Gastroesophageal sphincter (tissue), 4 donors: ENCODE data around the gene CBARP. TPM values are rescaled to one million over a fixed set of nuclear protein-coding genes. Genes with fewer than 3 reads are reported as not detected.
A peak's percentile ranks its signal among the peaks of the same experiment; 100 is the strongest.

Experiments used
- ATAC-seq: fragments of 150-250 bp; one replicate; pipeline ENCODE4 v1.9.1; 2016; ENCODE audit warnings: mild to moderate bottlenecking, moderate library complexity
- H3K27ac ChIP-seq, 4 donors: fragments of 200-600 bp; sonication (generic) in 3 of 4; 1 replicate in 3 of 4; 2 replicates in 1 of 4; pipeline ENCODE4 v1.5.1; 2016 to 2019
- H3K27me3 ChIP-seq: fragments of 200-600 bp; sonication (generic); one replicate; pipeline ENCODE4 v1.5.1; 2019
- H3K36me3 ChIP-seq, 2 donors: fragments of 200-600 bp; sonication (generic); one replicate each; pipeline ENCODE4 v1.5.1; 2019; ENCODE audit warnings: control low read depth in 1 of 2
- H3K4me1 ChIP-seq, 3 donors: fragments of 200-600 bp; sonication (generic); 1 replicate in 2 of 3; 2 replicates in 1 of 3; pipeline ENCODE4 v1.5.1; 2016 to 2019; ENCODE audit warnings: control low read depth in 2 of 3
- H3K4me3 ChIP-seq, 2 donors: fragments of 200-600 bp; sonication (generic); one replicate each; pipeline ENCODE4 v1.5.1; 2019; ENCODE audit warnings: mild to moderate bottlenecking in 1 of 2, moderate library complexity in 1 of 2
- H3K9me3 ChIP-seq, 3 donors: fragments of 200-600 bp; sonication (generic); one replicate each; pipeline ENCODE4 v1.5.1; 2017 to 2019; ENCODE audit warnings: control low read depth in 2 of 3
- EP300 ChIP-seq: sonication (generic); formaldehyde crosslinking; IDR thresholded peaks from one replicate; pipeline ENCODE4 v1.6.1; 2017; ENCODE audit warnings: antibody characterized with exemption, mild to moderate bottlenecking
- POLR2A ChIP-seq, 2 donors: fragments of 450-650 bp; IDR thresholded peaks; one replicate each; pipeline ENCODE4 v1.6.1; 2017; ENCODE audit warnings: antibody characterized with exemption in 2 of 2, mild to moderate bottlenecking in 2 of 2, moderate library complexity in 1 of 2
- POLR2AphosphoS5 ChIP-seq: sonication (generic); formaldehyde crosslinking; IDR thresholded peaks from one replicate; pipeline ENCODE4 v1.6.1; 2017; ENCODE audit warnings: antibody characterized with exemption
- WGBS, 2 donors: methylation state at CpG; one replicate each; pipeline ENCODE4 v1.1.5; 2018; ENCODE audit warnings: low coverage in 1 of 2; 5-methylcytosine and 5-hydroxymethylcytosine counted together
- total RNA-seq, 4 donors: library from RNA; depleted of rRNA; stranded (reverse); fragments of >200 nt; gene quantifications; one replicate each; pipeline ENCODE4 v1.1.0, GENCODE V29; 2016
- TF ChIP-seq, protein P1 (sequence below), 4 experiments: fragments of 200-600 bp in 2 of 4; fragments of 450-650 bp in 2 of 4; sonication (generic) in 1 of 4; IDR thresholded peaks; one replicate each; pipeline ENCODE4 v1.5.1; 2017 to 2019; ENCODE audit warnings: antibody characterized with exemption in 4 of 4, mild to moderate bottlenecking in 2 of 4, moderate library complexity in 2 of 4

The CBARP gene
- total RNA-seq, 4 donors from 2014 or later, result 0.13 to 0.73 (median 0.49) TPM; not detected in 1

DNA sequence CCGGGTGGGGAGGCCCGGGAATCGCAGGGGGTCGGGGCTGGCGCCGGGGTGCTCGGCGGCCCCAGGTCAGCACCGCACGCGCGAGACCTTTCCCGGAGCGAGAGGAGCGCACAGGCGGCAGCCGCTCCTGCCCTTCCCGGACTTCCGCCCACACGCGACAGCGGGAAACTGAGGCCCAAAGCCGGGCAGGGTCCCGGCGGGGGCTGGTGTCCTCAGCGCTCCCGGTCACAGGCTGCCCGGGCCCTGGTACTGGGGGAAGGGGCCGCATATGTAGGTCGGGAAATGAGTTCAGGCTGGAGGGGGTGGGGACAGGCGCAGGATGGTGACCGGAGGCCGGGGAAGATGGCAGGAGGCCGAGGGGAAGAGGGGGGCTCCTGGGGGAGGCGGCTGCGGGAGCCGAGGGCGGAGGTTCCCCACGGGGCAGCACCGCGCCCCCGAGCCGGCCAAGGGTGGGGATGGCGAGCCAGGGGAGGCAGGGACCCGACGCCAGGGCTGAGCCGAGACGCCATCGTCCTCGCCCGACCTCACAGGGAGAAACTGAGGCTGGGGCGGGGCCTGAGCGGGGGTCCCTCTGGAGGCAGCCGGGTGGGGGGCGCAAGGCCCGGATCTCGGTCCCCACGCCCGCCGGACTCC is 662 bp downstream of the CBARP start:
- Histone ChIP-seq H3K27me3 (peaks cover 15% of the 10 kb centered on the region), H3K36me3 (no peaks in the 10 kb centered on the region), H3K4me1 (peaks cover 5 to 69% (median 31%) of the 10 kb centered on the region in 3 donors), H3K4me3 (peak overlapping the region; percentile 20 to 63), H3K27ac (peak overlapping the region in 1 of 4 donors; percentile 69), H3K9me3 (no peaks in the 10 kb centered on the region)
- no peak for ATAC-seq
- TF ChIP-seq EP300 (no peak), POLR2A (IDR thresholded peaks at IDR 0.05) (no peak), POLR2AphosphoS5 (no peak)
- TF ChIP-seq, protein P1, sequence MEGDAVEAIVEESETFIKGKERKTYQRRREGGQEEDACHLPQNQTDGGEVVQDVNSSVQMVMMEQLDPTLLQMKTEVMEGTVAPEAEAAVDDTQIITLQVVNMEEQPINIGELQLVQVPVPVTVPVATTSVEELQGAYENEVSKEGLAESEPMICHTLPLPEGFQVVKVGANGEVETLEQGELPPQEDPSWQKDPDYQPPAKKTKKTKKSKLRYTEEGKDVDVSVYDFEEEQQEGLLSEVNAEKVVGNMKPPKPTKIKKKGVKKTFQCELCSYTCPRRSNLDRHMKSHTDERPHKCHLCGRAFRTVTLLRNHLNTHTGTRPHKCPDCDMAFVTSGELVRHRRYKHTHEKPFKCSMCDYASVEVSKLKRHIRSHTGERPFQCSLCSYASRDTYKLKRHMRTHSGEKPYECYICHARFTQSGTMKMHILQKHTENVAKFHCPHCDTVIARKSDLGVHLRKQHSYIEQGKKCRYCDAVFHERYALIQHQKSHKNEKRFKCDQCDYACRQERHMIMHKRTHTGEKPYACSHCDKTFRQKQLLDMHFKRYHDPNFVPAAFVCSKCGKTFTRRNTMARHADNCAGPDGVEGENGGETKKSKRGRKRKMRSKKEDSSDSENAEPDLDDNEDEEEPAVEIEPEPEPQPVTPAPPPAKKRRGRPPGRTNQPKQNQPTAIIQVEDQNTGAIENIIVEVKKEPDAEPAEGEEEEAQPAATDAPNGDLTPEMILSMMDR (IDR thresholded peaks at IDR 0.05), result no peak
- 0% methylated on average over 3 of the region's 60 CpGs; no CpG with 5 or more reads in 1 of the 2 donors for WGBS, 2 donors

DNA sequence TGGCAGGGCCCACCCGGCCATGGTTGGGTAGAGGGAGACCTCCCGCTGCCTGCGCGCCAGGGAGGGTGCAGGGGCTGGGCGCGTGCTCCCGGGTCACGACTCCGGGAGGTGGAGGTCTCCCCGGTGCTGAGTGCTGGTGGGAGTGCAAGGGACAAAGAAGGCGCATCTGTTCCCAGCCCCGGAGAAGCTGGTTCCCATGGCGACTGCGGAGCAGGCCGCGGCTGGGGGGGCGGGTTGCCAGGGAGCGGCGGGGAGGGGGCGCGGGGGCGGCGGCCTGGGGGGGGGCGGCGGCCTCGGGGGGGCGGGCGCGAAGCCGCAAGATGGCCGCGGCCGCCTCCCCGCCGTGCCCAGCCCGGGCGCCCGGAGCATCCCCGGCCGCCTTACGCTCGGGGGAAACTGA is 1.2 kb downstream of the CBARP start:
- no peak for ATAC-seq
- Histone ChIP-seq H3K27me3 (peaks cover 15% of the 10 kb centered on the region), H3K4me1 (peaks cover 5 to 70% (median 30%) of the 10 kb centered on the region in 3 donors), H3K27ac (peak overlapping the region in 1 of 4 donors; percentile 69), H3K36me3 (no peaks in the 10 kb centered on the region), H3K9me3 (no peaks in the 10 kb centered on the region), H3K4me3 (peak overlapping the region; percentile 20 to 63)
- no CpG with 5 or more reads among the region's 42 CpGs for WGBS, 2 donors
- TF ChIP-seq EP300 (no peak), POLR2A (IDR thresholded peaks at IDR 0.05) (no peak), POLR2AphosphoS5 (no peak)
- TF ChIP-seq, protein P1 (IDR thresholded peaks at IDR 0.05), result no peak

- Histone ChIP-seq H3K4me1 (peaks cover 3 to 64% (median 26%) of the 10 kb centered on the region in 3 donors), H3K9me3 (no peaks in the 10 kb centered on the region), H3K27me3 (peaks cover 15% of the 10 kb centered on the region), H3K27ac (no peak overlapping the region), H3K4me3 (peak overlapping the region in 1 of 2 donors; percentile 63), H3K36me3 (no peaks in the 10 kb centered on the region)
- no peak for ATAC-seq
- TF ChIP-seq POLR2A (IDR thresholded peaks at IDR 0.05), result no peak
- TF ChIP-seq EP300, result no peak
- TF ChIP-seq, protein P1 (IDR thresholded peaks at IDR 0.05), result no peak
- TF ChIP-seq POLR2AphosphoS5, result no peak
- WGBS, 2 donors, result 93 to 100% methylated on average over 1 to 5 of the region's 39 CpGs
These were observed 1.9 kb downstream of the CBARP start for GRCh38 chr19:1235625-1236538.

- Histone ChIP-seq H3K4me3 (no peak overlapping the region), H3K4me1 (peaks cover 0 to 55% (median 21%) of the 10 kb centered on the region in 3 donors), H3K27me3 (peaks cover 15% of the 10 kb centered on the region), H3K27ac (no peak overlapping the region), H3K9me3 (no peaks in the 10 kb centered on the region), H3K36me3 (no peaks in the 10 kb centered on the region)
- TF ChIP-seq EP300 (no peak), POLR2A (IDR thresholded peaks at IDR 0.05) (no peak), POLR2AphosphoS5 (no peak)
- TF ChIP-seq, protein P1 (IDR thresholded peaks at IDR 0.05), result no peak
- no CpG with 5 or more reads among the region's 43 CpGs for WGBS, 2 donors
- no peak for ATAC-seq
These were observed 2.8 kb downstream of the CBARP start for GRCh38 chr19:1234955-1235380.
